Astrocyte (in vitro differentiated cells and primary cell): ENCODE data around the gene HTRA2.

Experiments
- EZH2 ChIP-seq: IDR thresholded peaks from 2 replicates; pipeline ENCODE4 v1.6.1; 2012; ENCODE audit warnings: mild to moderate bottlenecking, low read length, inconsistent platforms; ENCODE audit not compliant: insufficient read depth
- TF ChIP-seq, protein P1 (sequence below): IDR thresholded peaks from 2 replicates; pipeline ENCODE4 v1.5.1; 2011; ENCODE audit warnings: low read depth, mild to moderate bottlenecking, inconsistent platforms, low read length, moderate library complexity; ENCODE audit not compliant: insufficient read depth

DNA sequence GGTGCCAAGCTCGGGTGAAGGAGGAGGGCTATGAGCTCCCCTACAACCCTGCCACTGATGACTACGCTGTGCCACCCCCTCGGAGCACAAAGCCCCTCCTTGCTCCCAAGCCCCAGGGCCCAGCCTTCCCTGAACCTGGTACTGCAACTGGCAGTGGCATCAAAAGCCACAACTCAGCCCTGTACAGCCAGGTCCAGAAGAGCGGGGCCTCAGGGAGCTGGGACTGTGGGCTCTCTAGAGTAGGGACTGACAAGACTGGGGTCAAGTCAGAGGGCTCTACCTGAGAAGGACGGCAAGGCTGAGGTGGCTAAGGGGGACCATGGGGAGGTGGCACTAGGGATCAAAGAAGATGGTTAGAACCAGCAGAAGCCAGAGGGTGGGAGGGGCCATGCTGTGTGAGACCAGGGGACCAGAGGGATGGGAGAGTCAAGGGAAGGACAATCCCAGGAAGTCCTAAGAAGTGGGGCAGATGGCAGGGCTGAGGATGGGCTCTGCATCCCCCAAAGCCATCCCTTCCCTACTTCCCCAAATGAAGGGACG, 27.2 kb downstream of the HTRA2 start:
- TF ChIP-seq, protein P1, sequence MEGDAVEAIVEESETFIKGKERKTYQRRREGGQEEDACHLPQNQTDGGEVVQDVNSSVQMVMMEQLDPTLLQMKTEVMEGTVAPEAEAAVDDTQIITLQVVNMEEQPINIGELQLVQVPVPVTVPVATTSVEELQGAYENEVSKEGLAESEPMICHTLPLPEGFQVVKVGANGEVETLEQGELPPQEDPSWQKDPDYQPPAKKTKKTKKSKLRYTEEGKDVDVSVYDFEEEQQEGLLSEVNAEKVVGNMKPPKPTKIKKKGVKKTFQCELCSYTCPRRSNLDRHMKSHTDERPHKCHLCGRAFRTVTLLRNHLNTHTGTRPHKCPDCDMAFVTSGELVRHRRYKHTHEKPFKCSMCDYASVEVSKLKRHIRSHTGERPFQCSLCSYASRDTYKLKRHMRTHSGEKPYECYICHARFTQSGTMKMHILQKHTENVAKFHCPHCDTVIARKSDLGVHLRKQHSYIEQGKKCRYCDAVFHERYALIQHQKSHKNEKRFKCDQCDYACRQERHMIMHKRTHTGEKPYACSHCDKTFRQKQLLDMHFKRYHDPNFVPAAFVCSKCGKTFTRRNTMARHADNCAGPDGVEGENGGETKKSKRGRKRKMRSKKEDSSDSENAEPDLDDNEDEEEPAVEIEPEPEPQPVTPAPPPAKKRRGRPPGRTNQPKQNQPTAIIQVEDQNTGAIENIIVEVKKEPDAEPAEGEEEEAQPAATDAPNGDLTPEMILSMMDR = no peak
- TF ChIP-seq EZH2 = no peak
